Caco-2 (cell line): Measurements from ENCODE around the gene DDI1. TPM values are rescaled to one million over a fixed set of nuclear protein-coding genes. Genes with fewer than 3 reads are reported as not detected.
"Not testable (repeated sequence)": the region's sequence is repeated elsewhere in the genome, so short reads cannot be mapped to it uniquely, and the experiment has no call there.

Source experiments
- BruUV-seq: library from RNA; stranded (reverse); fragments of 400-500 nt; replicated peaks from 2 replicates; lab custom pipeline; 2021; lab: Mats Ljungman, UMichigan
- CTCF ChIA-PET: fragments of 300-600 bp; sonication (Branson Sonifier 250); formaldehyde crosslinking; loops from one replicate; lab custom pipeline; 2022; ENCODE audit warnings: antibody characterized with exemption; lab: Charles Lee
- POLR2A ChIA-PET: fragments of 300-600 bp; sonication (Branson Sonifier 250); formaldehyde crosslinking; loops from one replicate; lab custom pipeline; 2022; ENCODE audit warnings: antibody characterized with exemption; lab: Charles Lee
- DNase-seq, 2 experiments: peaks; one replicate each; pipeline versions ENCODE4 v3.0.0 to v3.0.0-alpha.2; 2020 to 2022
- H3K27me3 ChIP-seq: replicated peaks from 2 replicates; pipeline ENCODE4 v1.6.0; 2011; ENCODE audit warnings: low read length; ENCODE audit not compliant: control insufficient read depth, insufficient read depth
- H3K36me3 ChIP-seq: 2 replicates; pipeline ENCODE4 v1.5.1; 2011; ENCODE audit warnings: low read length; ENCODE audit not compliant: control insufficient read depth, insufficient read depth
- H3K4me1 ChIP-seq: fragments of 250-450 bp; sonication (Bioruptor Pico); 2 replicates; pipeline ENCODE4 v1.5.1; 2020; ENCODE audit warnings: mild to moderate bottlenecking
- H3K4me3 ChIP-seq: 2 replicates; pipeline ENCODE4 v1.5.1; 2011; ENCODE audit warnings: low read depth, mild to moderate bottlenecking, control low read depth, low read length
- H3K9me3 ChIP-seq: fragments of 250-450 bp; sonication (Bioruptor Pico); 2 replicates; pipeline ENCODE4 v1.5.1; 2020; ENCODE audit warnings: mild to moderate bottlenecking, moderate library complexity
- H3K27ac Mint-ChIP-seq: one replicate; pipeline ENCODE4 v1.8.0; 2022; ENCODE audit warnings: mixed read lengths; ENCODE audit not compliant: unreplicated experiment
- H3K27me3 Mint-ChIP-seq: one replicate; pipeline ENCODE4 v1.8.0; 2022; ENCODE audit warnings: mixed read lengths; ENCODE audit not compliant: insufficient read depth, unreplicated experiment
- H3K36me3 Mint-ChIP-seq: one replicate; pipeline ENCODE4 v1.8.0; 2022; ENCODE audit warnings: mild to moderate bottlenecking, mixed read lengths; ENCODE audit not compliant: insufficient read depth, unreplicated experiment
- H3K4me1 Mint-ChIP-seq: one replicate; pipeline ENCODE4 v1.8.0; 2022; ENCODE audit warnings: low read depth, mixed read lengths; ENCODE audit not compliant: unreplicated experiment
- H3K4me3 Mint-ChIP-seq: one replicate; pipeline ENCODE4 v1.8.0; 2022; ENCODE audit warnings: mild to moderate bottlenecking, moderate library complexity, mixed read lengths; ENCODE audit not compliant: unreplicated experiment
- H3K9me3 Mint-ChIP-seq: one replicate; pipeline ENCODE4 v1.8.0; 2022; ENCODE audit warnings: mixed read lengths; ENCODE audit not compliant: unreplicated experiment
- CTCF ChIP-seq, 2 experiments: fragments of 200-600 bp in 1 of 2; IDR thresholded peaks; 1 replicate in 1 of 2; 2 replicates in 1 of 2; pipeline versions ENCODE4 v1.5.1 to v1.8.0; 2011 to 2022; ENCODE audit warnings: antibody characterized with exemption in 1 of 2, control low read depth in 1 of 2, inconsistent platforms in 1 of 2, low read depth in 1 of 2, low read length in 1 of 2, mild to moderate bottlenecking in 1 of 2, moderate library complexity in 1 of 2; ENCODE audit not compliant: insufficient read depth in 1 of 2, severe bottlenecking in 1 of 2, unreplicated experiment in 1 of 2
- intact Hi-C: fragments of 100-400 bp; cut with micrococcal nuclease; formaldehyde crosslinking; loops from one replicate; pipeline ENCODE4 v1.10.0; 2022; ENCODE audit not compliant: unreplicated experiment
- total RNA-seq: library from RNA; stranded (reverse); gene quantifications from 2 replicates; pipeline ENCODE4 v1.2.3, GENCODE V29; 2022

Gene DDI1
- total RNA-seq, 1 experiment from 2014 or later = not detected

- Mint-ChIP-seq H3K36me3 (no peaks in the 10 kb centered on the region), H3K27me3 (no peaks in the 10 kb centered on the region)
- H3K4me3 ChIP-seq = no peak overlapping the region
These were observed 9.9 kb downstream of the DDI1 start for GRCh38 chr11:104046331-104046730.

GRCh38 chr11:104046858-104047257 is 10.4 kb downstream of the DDI1 start:
- H3K27me3 ChIP-seq, H3K36me3 Mint-ChIP-seq, H3K27me3 Mint-ChIP-seq, H3K36me3 ChIP-seq, H3K4me1 Mint-ChIP-seq, H3K9me3 Mint-ChIP-seq, H3K4me3 Mint-ChIP-seq, BruUV-seq, CTCF ChIA-PET, DNase-seq, POLR2A ChIA-PET, H3K4me3 ChIP-seq, intact Hi-C loops, H3K9me3 ChIP-seq, H3K27ac Mint-ChIP-seq: not testable (repeated sequence)
- H3K4me1 ChIP-seq = peaks cover 17% of the 10 kb centered on the region

More at GRCh38 chr11:104046331-104046730, 9.9 kb downstream of the DDI1 start:
- Histone ChIP-seq H3K4me1 (peaks cover 17% of the 10 kb centered on the region), H3K9me3 (no peaks in the 10 kb centered on the region), H3K27me3 (no peaks in the 10 kb centered on the region), H3K36me3 (no peaks in the 10 kb centered on the region)
- no TSS peak for BruUV-seq
- no peak for TF ChIP-seq CTCF (IDR thresholded peaks at IDR 0.05; ENCODE audit: insufficient read depth in 1 of 2, low read depth in 1 of 2, low read length in 1 of 2, severe bottlenecking in 1 of 2, unreplicated experiment in 1 of 2)
- Mint-ChIP-seq H3K4me1 (peaks cover 7% of the 10 kb centered on the region), H3K9me3 (no peaks in the 10 kb centered on the region), H3K4me3 (no peak overlapping the region), H3K27ac (no peak overlapping the region)
- POLR2A ChIA-PET = no interaction called here
- intact Hi-C loops = no loop called here
- no peak for DNase-seq
- CTCF ChIA-PET = no interaction called here

- DNase-seq = no peak
- H3K4me3 Mint-ChIP-seq = no peak overlapping the region
- TF ChIP-seq CTCF (IDR thresholded peaks at IDR 0.05; ENCODE audit: insufficient read depth in 1 of 2, low read depth in 1 of 2, low read length in 1 of 2, severe bottlenecking in 1 of 2, unreplicated experiment in 1 of 2) = no peak
- no TSS peak for BruUV-seq
- H3K27ac Mint-ChIP-seq = no peak overlapping the region
- ChIA-PET CTCF (no interaction called here), POLR2A (no interaction called here)
- intact Hi-C loops = no loop called here
- Histone ChIP-seq H3K36me3 (no peaks in the 10 kb centered on the region), H3K9me3 (no peaks in the 10 kb centered on the region), H3K27me3 (no peaks in the 10 kb centered on the region), H3K4me1 (peaks cover under 1% of the 10 kb centered on the region; the same call in 1 of the 2 replicates), H3K4me3 (no peak overlapping the region)
- no peaks in the 10 kb centered on the region for H3K27me3 Mint-ChIP-seq
- no peaks in the 10 kb centered on the region for H3K4me1 Mint-ChIP-seq
- H3K9me3 Mint-ChIP-seq = no peaks in the 10 kb centered on the region
- no peaks in the 10 kb centered on the region for H3K36me3 Mint-ChIP-seq
These were observed 12.7 kb downstream of the DDI1 start for GRCh38 chr11:104049116-104049515.

GRCh38 chr11:104051778-104052177 is 15.3 kb downstream of the DDI1 start:
- H3K4me1 Mint-ChIP-seq = no peaks in the 10 kb centered on the region
- Histone ChIP-seq H3K4me1 (no peaks in the 10 kb centered on the region), H3K9me3 (0 out of 2 replicates have a peak, but pooled peaks cover 3% of the 10 kb centered on the region), H3K36me3 (no peaks in the 10 kb centered on the region), H3K27me3 (no peaks in the 10 kb centered on the region), H3K4me3 (no peak overlapping the region)
- no peaks in the 10 kb centered on the region for H3K36me3 Mint-ChIP-seq
- POLR2A ChIA-PET = no interaction called here
- no TSS peak for BruUV-seq
- no peak overlapping the region for H3K4me3 Mint-ChIP-seq
- no peak for DNase-seq
- peaks cover 7% of the 10 kb centered on the region for H3K27me3 Mint-ChIP-seq
- no peaks in the 10 kb centered on the region for H3K9me3 Mint-ChIP-seq
- intact Hi-C loops = no loop called here
- TF ChIP-seq CTCF (IDR thresholded peaks at IDR 0.05; ENCODE audit: insufficient read depth in 1 of 2, low read depth in 1 of 2, low read length in 1 of 2, severe bottlenecking in 1 of 2, unreplicated experiment in 1 of 2) = no peak
- H3K27ac Mint-ChIP-seq = no peak overlapping the region
- CTCF ChIA-PET = no interaction called here
